H1 (cell line): ENCODE data around the gene POLR3GL. TPM values are rescaled to one million over a fixed set of nuclear protein-coding genes. Genes with fewer than 3 reads are reported as not detected.

ENCODE experiments used
- CTCF ChIA-PET: fragments of 300-600 bp; sonication (Branson Sonifier 250); formaldehyde crosslinking; loops from one replicate; lab custom pipeline; 2021; ENCODE audit not compliant: partially characterized antibody; lab: Charles Lee
- POLR2A ChIA-PET: fragments of 300-600 bp; sonication (Branson Sonifier 250); formaldehyde crosslinking; loops from one replicate; lab custom pipeline; 2021; ENCODE audit warnings: inconsistent platforms; ENCODE audit not compliant: partially characterized antibody; lab: Charles Lee
- DNase-seq, 2 experiments: peaks; one replicate each; pipeline versions ENCODE4 v3.0.0 to v3.0.0-alpha.2; 2010 to 2022; ENCODE audit warnings: low spot score in 2 of 2, low read depth in 1 of 2, mixed read lengths in 1 of 2
- FAIRE-seq: peaks from 2 replicates; lab custom pipeline; 2011; peaks lifted over from hg19 to GRCh38; lab: Jason Lieb, UNC
- H2AFZ ChIP-seq: 2 replicates; pipeline ENCODE4 v1.8.1; 2012; ENCODE audit warnings: low read length, inconsistent platforms
- H2AK5ac ChIP-seq: 2 replicates; pipeline ENCODE4 v1.6.1; 2013; ENCODE audit warnings: low read depth, low read length
- H2BK120ac ChIP-seq: replicated peaks from 2 replicates; pipeline ENCODE3; 2013; ENCODE audit warnings: low read depth, low read length, inconsistent platforms
- H2BK12ac ChIP-seq: 2 replicates; pipeline ENCODE4 v1.6.1; 2013; ENCODE audit warnings: low read depth, low read length
- H2BK15ac ChIP-seq: 2 replicates; pipeline ENCODE4 v1.6.1; 2013; ENCODE audit warnings: low read length
- H2BK20ac ChIP-seq: 2 replicates; pipeline ENCODE4 v1.6.1; 2013; ENCODE audit warnings: low read length
- H2BK5ac ChIP-seq: 2 replicates; pipeline ENCODE4 v1.6.1; 2013; ENCODE audit warnings: low read depth, low read length
- H3K14ac ChIP-seq: 2 replicates; pipeline ENCODE4 v1.6.1; 2013; ENCODE audit warnings: inconsistent platforms; ENCODE audit not compliant: insufficient read length
- H3K18ac ChIP-seq: 2 replicates; pipeline ENCODE4 v1.6.1; 2013; ENCODE audit warnings: low read length; ENCODE audit errors: extremely low read depth
- H3K23ac ChIP-seq: 2 replicates; pipeline ENCODE4 v1.6.1; 2013; ENCODE audit warnings: inconsistent platforms; ENCODE audit not compliant: insufficient read length
- H3K23me2 ChIP-seq: 2 replicates; pipeline ENCODE4 v1.6.1; 2013; ENCODE audit warnings: low read depth, low read length
- H3K27ac ChIP-seq: 2 replicates; pipeline ENCODE4 v1.6.1; 2011; ENCODE audit warnings: low read depth, low read length, inconsistent platforms
- H3K27me3 ChIP-seq, 4 experiments: replicated peaks in 1 of 4; 1 replicate in 1 of 4; 2 replicates in 3 of 4; pipeline versions ENCODE4 v1.6.1 to v1.8.1; 2011 to 2013; ENCODE audit warnings: low read length in 3 of 4, mild to moderate bottlenecking in 3 of 4, inconsistent platforms in 2 of 4, mixed read lengths in 2 of 4, moderate library complexity in 1 of 4; ENCODE audit not compliant: control insufficient read depth in 3 of 4, insufficient read depth in 3 of 4; ENCODE audit errors: extremely low read depth in 1 of 4
- H3K36me3 ChIP-seq, 4 experiments: 2 replicates each; pipeline versions ENCODE4 v1.6.1 to v1.8.1; 2011 to 2013; ENCODE audit warnings: mild to moderate bottlenecking in 4 of 4, low read length in 3 of 4, moderate library complexity in 2 of 4, control low read depth in 1 of 4, inconsistent platforms in 1 of 4; ENCODE audit not compliant: insufficient read depth in 4 of 4, control insufficient read depth in 2 of 4
- H3K4ac ChIP-seq: replicated peaks from 2 replicates; pipeline ENCODE3; 2013; ENCODE audit warnings: low read length, low read depth, mixed read lengths, inconsistent platforms; ENCODE audit not compliant: insufficient read length
- H3K4me1 ChIP-seq, 4 experiments: replicated peaks in 1 of 4; 1 replicate in 1 of 4; 2 replicates in 3 of 4; pipeline versions ENCODE4 v1.6.1 to v1.8.1; 2011 to 2013; ENCODE audit warnings: low read length in 3 of 4, inconsistent platforms in 2 of 4, mixed read lengths in 1 of 4; ENCODE audit not compliant: insufficient read depth in 4 of 4, control insufficient read depth in 3 of 4
- H3K4me2 ChIP-seq, 2 experiments: 2 replicates each; pipeline versions ENCODE4 v1.6.1 to v1.8.1; 2011 to 2013; ENCODE audit warnings: low read depth in 2 of 2, low read length in 2 of 2, control low read depth in 1 of 2, inconsistent platforms in 1 of 2, mild to moderate bottlenecking in 1 of 2; ENCODE audit not compliant: insufficient read depth in 1 of 2
- H3K4me3 ChIP-seq, 4 experiments: fragments of 200-600, 300-600 bp in 1 of 4; sonication (generic), shearing (Covaris generic), sonication (Bioruptor Twin) in 1 of 4; 2 replicates each; pipeline versions ENCODE4 v1.5.1 to v1.8.1; 2011 to 2016; ENCODE audit warnings: low read length in 4 of 4, low read depth in 3 of 4, control low read depth in 2 of 4, inconsistent platforms in 2 of 4, mild to moderate bottlenecking in 2 of 4, mixed read lengths in 1 of 4, moderate library complexity in 1 of 4; ENCODE audit not compliant: insufficient read depth in 2 of 4; ENCODE audit errors: extremely low read depth in 1 of 4
- H3K56ac ChIP-seq: replicated peaks from 2 replicates; pipeline ENCODE3; 2013; ENCODE audit warnings: low read depth, mild to moderate bottlenecking, mixed read lengths, low read length, inconsistent platforms; ENCODE audit not compliant: insufficient read length
- H3K79me1 ChIP-seq: 2 replicates; pipeline ENCODE4 v1.6.1; 2013; ENCODE audit warnings: low read depth, low read length, control low read depth
- H3K79me2 ChIP-seq, 2 experiments: 2 replicates each; pipeline versions ENCODE4 v1.6.1 to v1.8.1; 2012 to 2013; ENCODE audit warnings: low read length in 2 of 2, mild to moderate bottlenecking in 2 of 2, inconsistent platforms in 1 of 2; ENCODE audit not compliant: insufficient read depth in 2 of 2, control insufficient read depth in 1 of 2
- H3K9ac ChIP-seq, 4 experiments: replicated peaks in 1 of 4; 1 replicate in 1 of 4; 2 replicates in 3 of 4; pipeline versions ENCODE4 v1.6.1 to v1.8.1; 2011 to 2013; ENCODE audit warnings: low read depth in 3 of 4, low read length in 3 of 4, control low read depth in 2 of 4, mild to moderate bottlenecking in 2 of 4, moderate library complexity in 2 of 4, inconsistent platforms in 1 of 4; ENCODE audit errors: extremely low read depth in 1 of 4
- H3K9me3 ChIP-seq, 2 experiments: 2 replicates each; pipeline versions ENCODE4 v1.6.1 to v1.8.1; 2012 to 2013; ENCODE audit warnings: mild to moderate bottlenecking in 2 of 2, moderate library complexity in 2 of 2, control low read depth in 1 of 2, inconsistent platforms in 1 of 2, low read depth in 1 of 2, low read length in 1 of 2, mixed read lengths in 1 of 2; ENCODE audit not compliant: insufficient read depth in 2 of 2
- H4K20me1 ChIP-seq, 2 experiments: replicated peaks in 1 of 2; 2 replicates each; pipeline versions ENCODE3 to v1.8.1; 2011 to 2013; ENCODE audit warnings: inconsistent platforms in 2 of 2, low read length in 2 of 2, mild to moderate bottlenecking in 1 of 2; ENCODE audit not compliant: insufficient read depth in 2 of 2, control insufficient read depth in 1 of 2
- H4K5ac ChIP-seq: 2 replicates; pipeline ENCODE4 v1.6.1; 2013; ENCODE audit warnings: low read length, low read depth, mixed read lengths, inconsistent platforms; ENCODE audit not compliant: insufficient read length
- H4K8ac ChIP-seq: 2 replicates; pipeline ENCODE4 v1.8.0; 2013; ENCODE audit warnings: mild to moderate bottlenecking, moderate library complexity, low read length, inconsistent platforms; ENCODE audit not compliant: insufficient read depth; ENCODE audit errors: extremely low read depth
- H4K91ac ChIP-seq: replicated peaks from 2 replicates; pipeline ENCODE3; 2013; ENCODE audit warnings: low read length, mixed read lengths, inconsistent platforms; ENCODE audit not compliant: insufficient read length
- ATF3 ChIP-seq: IDR thresholded peaks from 2 replicates; pipeline ENCODE4 v1.6.1; 2011; ENCODE audit warnings: low read depth, mild to moderate bottlenecking, low read length; ENCODE audit not compliant: insufficient read depth
- MAX ChIP-seq: IDR thresholded peaks from 2 replicates; pipeline ENCODE4 v1.6.1; 2012; ENCODE audit warnings: inconsistent platforms
- POLR2A ChIP-seq, 2 experiments: IDR thresholded peaks; 1 replicate in 1 of 2; 2 replicates in 1 of 2; pipeline ENCODE4 v1.6.1; 2011; ENCODE audit warnings: low read depth in 2 of 2, low read length in 2 of 2, mild to moderate bottlenecking in 2 of 2; ENCODE audit errors: control extremely low read depth in 1 of 2
- SP4 ChIP-seq: IDR thresholded peaks from 2 replicates; pipeline ENCODE4 v1.6.1; 2012; ENCODE audit warnings: low read length, inconsistent platforms
- polyA plus RNA-seq, 7 experiments: library from polyadenylated mRNA; depleted of rRNA in 3 of 7; stranded (reverse) in 5 of 7; unstranded in 2 of 7; fragments of >200 nt in 5 of 7; fragments of 200-250 nt in 2 of 7; gene quantifications; 1 replicate in 5 of 7; 2 replicates in 1 of 7; 4 replicates in 1 of 7; pipeline versions ENCODE4 v1.2.1 to v1.2.3, GENCODE V29; 2011 to 2013; ENCODE audit warnings: missing spikeins in 2 of 7, mixed read lengths in 2 of 7
- total RNA-seq: library from RNA; stranded (reverse); fragmentation: NEBNext Ultra II Directional; extraction: Animal tissue kit (Norgen Biotek cat#: 25700); gene quantifications from 2 replicates; pipeline ENCODE4 v1.2.1, GENCODE V29; 2021

Gene POLR3GL
- total and polyA plus RNA-seq, 2 of the 8 experiments (the other 6 are each of a cell fraction or from before 2014, with no cell fraction given) = 3.1 to 3.9 TPM

GRCh38 chr1:145959333-145959732, 5.2 kb upstream of the POLR3GL start:
- POLR2A ChIA-PET = interaction anchor here (5.3 kb wide), 1 partner anchor 32 kb away, joined by 31 read pairs; the partner anchor contains the start of gene RBM8A
- peaks cover 25 to 82% (median 67%) of the 10 kb centered on the region in 4 experiments for H3K27me3 ChIP-seq

More at GRCh38 chr1:145959333-145959732, 5.2 kb upstream of the POLR3GL start:
- H3K27ac ChIP-seq = no peak overlapping the region
- H3K9ac ChIP-seq = no peak overlapping the region
- CTCF ChIA-PET = interaction anchor here (1.1 to 3.4 kb wide), 4 partner anchors 32 to 114 kb away, joined by 3 to 18 read pairs (median 13); partner anchors contain the start of genes ITGA10, NUDT17 and RBM8A
- TF ChIP-seq MAX = no peak
- no peak for TF ChIP-seq SP4
- TF ChIP-seq ATF3 = no peak
- TF ChIP-seq POLR2A (IDR thresholded peaks at IDR 0.05; ENCODE audit: control extremely low read depth in 1 of 2, low read depth in 2 of 2, low read length in 2 of 2) = no peak
- no peak overlapping the region for H2BK12ac ChIP-seq
- no peak for DNase-seq
- H3K4me2 ChIP-seq = no peak overlapping the region; a peak in 1 of 4 replicates
- no peak overlapping the region for H4K8ac ChIP-seq
- no peaks in the 10 kb centered on the region for H3K79me1 ChIP-seq
- H2BK5ac ChIP-seq = no peak overlapping the region
- H3K4me1 ChIP-seq = peaks cover 0 to 20% (median 11%) of the 10 kb centered on the region in 4 experiments; a peak in 6 of 7 replicates
- no peak overlapping the region for H2BK15ac ChIP-seq
- H4K20me1 ChIP-seq = peaks cover 0 to 2% of the 10 kb centered on the region in 2 experiments
- no peaks in the 10 kb centered on the region for H3K79me2 ChIP-seq
- H3K56ac ChIP-seq = no peak overlapping the region
- H3K9me3 ChIP-seq = no peaks in the 10 kb centered on the region
- H4K5ac ChIP-seq = no peak overlapping the region
- no peak overlapping the region for H2BK20ac ChIP-seq
- peaks cover 25% of the 10 kb centered on the region for H3K23me2 ChIP-seq
- no peak overlapping the region for H3K14ac ChIP-seq
- H3K4ac ChIP-seq = no peak overlapping the region
- no peak overlapping the region for H4K91ac ChIP-seq
- H2BK120ac ChIP-seq = no peak overlapping the region
- no peak overlapping the region for H3K4me3 ChIP-seq
- no peak overlapping the region for H2AFZ ChIP-seq
- H3K18ac ChIP-seq = no peak overlapping the region
- no peak overlapping the region for H3K23ac ChIP-seq
- no peak overlapping the region for H2AK5ac ChIP-seq
- H3K36me3 ChIP-seq = no peaks in the 10 kb centered on the region
- FAIRE-seq = no peak
